Right lobe of liver (tissue), 6 donors: Measurements from ENCODE around the gene CEP192. TPM values are rescaled to one million over a fixed set of nuclear protein-coding genes. Genes with fewer than 3 reads are reported as not detected.
A peak's percentile ranks its signal among the peaks of the same experiment; 100 is the strongest.
"Not testable (repeated sequence)": the region's sequence is repeated elsewhere in the genome, so short reads cannot be mapped to it uniquely, and the experiment has no call there.

Source experiments
- ATAC-seq, 4 donors: fragments of 200-7000 bp; cut with Tn5 transposase; one replicate each; pipeline ENCODE4 v1.9.1; 2020; ENCODE audit warnings: mild to moderate bottlenecking in 4 of 4, moderate library complexity in 4 of 4
- DNase-seq, 3 donors: peaks; one replicate each; pipeline ENCODE4 v3.0.0-alpha.2; 2020
- H3K27ac ChIP-seq, 3 donors: fragments of 200-600 bp; one replicate each; pipeline ENCODE4 v1.8.0; 2022
- H3K27me3 ChIP-seq, 2 donors: fragments of 200-600 bp; one replicate each; pipeline ENCODE4 v1.8.0; 2022
- H3K36me3 ChIP-seq, 4 donors: fragments of 200-600 bp; sonication (generic) in 1 of 4; one replicate each; pipeline versions ENCODE4 v1.5.1 to v1.8.0; 2017 to 2022; ENCODE audit warnings: control low read depth in 1 of 4
- H3K4me1 ChIP-seq, 4 donors: fragments of 200-600 bp; sonication (generic) in 1 of 4; one replicate each; pipeline versions ENCODE4 v1.5.1 to v1.8.0; 2017 to 2022; ENCODE audit warnings: control low read depth in 1 of 4
- H3K4me3 ChIP-seq, 3 donors: fragments of 200-600 bp; one replicate each; pipeline ENCODE4 v1.8.0; 2022
- H3K9me3 ChIP-seq, 4 donors: fragments of 200-600 bp; sonication (generic) in 1 of 4; one replicate each; pipeline versions ENCODE4 v1.5.1 to v1.8.0; 2017 to 2022; ENCODE audit warnings: control low read depth in 1 of 4
- POLR2A ChIP-seq: fragments of 450-650 bp; IDR thresholded peaks from one replicate; pipeline ENCODE4 v1.6.1; 2017; ENCODE audit warnings: antibody characterized with exemption, mild to moderate bottlenecking
- WGBS: methylation state at CpG from one replicate; pipeline ENCODE4 v1.1.6; 2018; ENCODE audit warnings: low coverage, low lambda C conversion rate; ENCODE audit not compliant: insufficient coverage; ENCODE audit errors: missing lambda C conversion rate; 5-methylcytosine and 5-hydroxymethylcytosine counted together
- intact Hi-C, 2 donors: fragments of 100-400 bp; cut with DNase I; formaldehyde crosslinking; loops; one replicate each; pipeline versions ENCODE4 v1.11.2 to v1.14.1; 2022
- total RNA-seq, 6 experiments: library from RNA; depleted of rRNA in 2 of 6; stranded (reverse); fragments of >200 nt in 2 of 6; fragmentation: NEBNext Ultra II Directional in 3 of 6; extraction: Animal tissue kit (Norgen Biotek cat#: 25700) in 3 of 6; gene quantifications; one replicate each; pipeline versions ENCODE4 v1.1.0 to v1.2.4, GENCODE V29; 2016 to 2023
- TF ChIP-seq, protein P1 (sequence below), 4 donors: fragments of 200-600 bp in 3 of 4; fragments of 450-650 bp in 1 of 4; IDR thresholded peaks; one replicate each; pipeline versions ENCODE4 v1.5.1 to v1.8.0; 2016 to 2022; ENCODE audit warnings: antibody characterized with exemption in 4 of 4, mild to moderate bottlenecking in 2 of 4
- donor health status: DM: no; HTN: yes; CAD: no.
- donor health status: DM: no; HTN: no; CAD: no.
- donor health status: DM: no; HTN: no; CAD: no.
- donor health status: DM: no; HTN: yes; CAD: no.
- donor health status: DM: no; HTN: yes; CAD: no.

CEP192 gene
- total RNA-seq, 6 experiments from 2014 or later: 7.5 to 9.1 (median 8.3) TPM

DNA sequence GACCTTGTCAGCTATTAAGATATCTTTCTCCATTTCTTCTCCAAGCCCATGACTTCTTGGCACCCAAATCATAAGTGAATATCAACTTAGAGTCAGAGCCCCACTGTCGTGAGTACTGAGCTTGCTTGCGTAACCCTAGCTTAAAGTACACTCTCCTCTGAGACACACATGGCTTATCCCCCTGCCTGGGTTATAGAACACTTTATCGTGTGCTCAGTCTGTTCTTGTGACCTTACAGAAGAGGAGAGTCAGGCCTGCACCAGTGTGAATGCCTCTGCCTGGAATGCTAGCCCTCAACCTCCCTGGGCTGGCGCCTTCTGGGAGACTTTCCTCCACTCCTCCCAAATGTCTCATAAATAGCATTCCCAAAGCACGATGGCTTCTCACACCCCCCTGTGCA lies 79.3 kb downstream of the CEP192 start:
- 75% methylated on average over 3 of the region's 5 CpGs for WGBS
- no peaks in the 10 kb centered on the region for H3K9me3 ChIP-seq
- no peaks in the 10 kb centered on the region for H3K27me3 ChIP-seq
- intact Hi-C loops: no loop called here
- H3K27ac ChIP-seq: no peak overlapping the region
- H3K36me3 ChIP-seq: peaks cover 3 to 58% (median 10%) of the 10 kb centered on the region in 4 donors
- ATAC-seq: peak in 2 of 4 donors; percentile 13 to 36
- no peak for DNase-seq
- no peak overlapping the region for H3K4me3 ChIP-seq
- no peaks in the 10 kb centered on the region for H3K4me1 ChIP-seq
- TF ChIP-seq, protein P1, sequence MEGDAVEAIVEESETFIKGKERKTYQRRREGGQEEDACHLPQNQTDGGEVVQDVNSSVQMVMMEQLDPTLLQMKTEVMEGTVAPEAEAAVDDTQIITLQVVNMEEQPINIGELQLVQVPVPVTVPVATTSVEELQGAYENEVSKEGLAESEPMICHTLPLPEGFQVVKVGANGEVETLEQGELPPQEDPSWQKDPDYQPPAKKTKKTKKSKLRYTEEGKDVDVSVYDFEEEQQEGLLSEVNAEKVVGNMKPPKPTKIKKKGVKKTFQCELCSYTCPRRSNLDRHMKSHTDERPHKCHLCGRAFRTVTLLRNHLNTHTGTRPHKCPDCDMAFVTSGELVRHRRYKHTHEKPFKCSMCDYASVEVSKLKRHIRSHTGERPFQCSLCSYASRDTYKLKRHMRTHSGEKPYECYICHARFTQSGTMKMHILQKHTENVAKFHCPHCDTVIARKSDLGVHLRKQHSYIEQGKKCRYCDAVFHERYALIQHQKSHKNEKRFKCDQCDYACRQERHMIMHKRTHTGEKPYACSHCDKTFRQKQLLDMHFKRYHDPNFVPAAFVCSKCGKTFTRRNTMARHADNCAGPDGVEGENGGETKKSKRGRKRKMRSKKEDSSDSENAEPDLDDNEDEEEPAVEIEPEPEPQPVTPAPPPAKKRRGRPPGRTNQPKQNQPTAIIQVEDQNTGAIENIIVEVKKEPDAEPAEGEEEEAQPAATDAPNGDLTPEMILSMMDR (IDR thresholded peaks at IDR 0.05): no peak
- TF ChIP-seq POLR2A: no peak

DNA sequence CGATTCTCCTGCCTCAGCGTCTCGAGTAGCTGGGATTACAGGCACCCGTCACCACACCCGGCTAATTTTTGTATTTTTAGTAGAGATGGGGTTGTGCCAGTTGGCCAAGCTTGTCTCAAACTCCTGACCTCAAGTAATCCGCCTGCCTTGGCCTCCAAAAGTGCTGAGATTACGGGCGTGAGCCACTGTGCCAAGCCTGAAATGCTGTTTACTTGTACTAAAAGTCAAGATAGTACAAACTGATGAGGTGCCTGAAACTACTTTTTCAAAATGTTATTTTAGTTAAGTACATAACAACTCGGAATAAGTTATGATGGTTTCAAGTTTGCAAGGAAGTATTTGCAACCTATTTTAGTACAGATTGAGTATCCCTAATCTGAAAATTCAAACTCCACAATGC lies 85.7 kb downstream of the CEP192 start:
- no peak overlapping the region for H3K4me3 ChIP-seq
- DNase-seq (no peak), ATAC-seq (no peak)
- no peaks in the 10 kb centered on the region for H3K4me1 ChIP-seq
- peaks cover 0 to 16% (median 4%) of the 10 kb centered on the region in 4 donors for H3K36me3 ChIP-seq
- WGBS: 74% methylated on average over 7 of the region's 9 CpGs
- intact Hi-C loops: no loop called here
- no peaks in the 10 kb centered on the region for H3K9me3 ChIP-seq
- H3K27me3 ChIP-seq: no peaks in the 10 kb centered on the region
- no peak overlapping the region for H3K27ac ChIP-seq
- TF ChIP-seq, protein P1 (IDR thresholded peaks at IDR 0.05): no peak
- TF ChIP-seq POLR2A: no peak

DNA sequence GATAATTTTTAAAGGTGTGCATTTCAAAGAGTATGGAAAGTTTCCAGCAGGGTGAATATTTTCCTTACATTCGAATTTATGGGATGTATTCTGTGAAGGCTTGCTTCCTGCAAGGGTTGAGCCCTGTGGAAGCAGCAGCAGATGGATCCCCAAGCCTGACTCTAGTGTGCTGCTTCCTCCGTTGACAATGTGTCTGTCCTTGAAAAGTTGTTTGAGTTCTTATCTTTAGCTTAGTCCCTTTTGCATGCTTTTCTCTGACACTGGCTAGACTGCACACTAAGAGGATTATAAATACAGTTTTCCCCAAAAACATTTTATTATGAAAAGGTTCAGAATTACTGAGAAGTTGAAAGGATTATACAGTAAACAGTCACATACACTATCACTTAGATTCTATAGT lies 86.3 kb downstream of the CEP192 start:
- no peak for DNase-seq
- Histone ChIP-seq H3K4me1 (no peaks in the 10 kb centered on the region), H3K9me3 (no peaks in the 10 kb centered on the region), H3K27ac (no peak overlapping the region), H3K36me3 (peaks cover 0 to 12% (median 4%) of the 10 kb centered on the region in 4 donors), H3K4me3 (no peak overlapping the region), H3K27me3 (no peaks in the 10 kb centered on the region)
- WGBS: 75% methylated on average over 2 of the region's 2 CpGs
- intact Hi-C loops: no loop called here
- no peak for ATAC-seq
- TF ChIP-seq, protein P1 (IDR thresholded peaks at IDR 0.05): no peak
- TF ChIP-seq POLR2A: no peak

DNA sequence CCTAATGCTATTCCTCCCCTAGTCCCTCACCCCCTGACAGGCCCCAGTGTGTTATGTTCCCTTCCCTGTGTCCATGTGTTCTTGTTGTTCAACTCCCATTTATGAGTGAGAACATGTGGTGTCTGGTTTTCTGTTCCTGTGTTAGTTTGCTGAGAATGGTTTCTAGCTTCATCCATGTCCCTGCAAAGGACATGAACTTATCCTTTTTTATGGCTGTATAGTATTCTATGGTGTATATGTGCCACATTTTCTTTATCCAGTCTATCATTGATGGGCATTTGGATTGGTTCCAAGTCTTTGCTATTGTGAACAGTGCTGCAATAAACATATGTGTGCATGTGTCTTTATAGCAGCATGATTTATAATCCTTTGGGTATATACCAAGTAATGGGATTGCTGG lies 86.9 kb downstream of the CEP192 start:
- intact Hi-C loops, H3K27ac ChIP-seq, H3K9me3 ChIP-seq, H3K4me1 ChIP-seq, H3K36me3 ChIP-seq, H3K4me3 ChIP-seq, H3K27me3 ChIP-seq, ATAC-seq, DNase-seq: not testable (repeated sequence)

DNA sequence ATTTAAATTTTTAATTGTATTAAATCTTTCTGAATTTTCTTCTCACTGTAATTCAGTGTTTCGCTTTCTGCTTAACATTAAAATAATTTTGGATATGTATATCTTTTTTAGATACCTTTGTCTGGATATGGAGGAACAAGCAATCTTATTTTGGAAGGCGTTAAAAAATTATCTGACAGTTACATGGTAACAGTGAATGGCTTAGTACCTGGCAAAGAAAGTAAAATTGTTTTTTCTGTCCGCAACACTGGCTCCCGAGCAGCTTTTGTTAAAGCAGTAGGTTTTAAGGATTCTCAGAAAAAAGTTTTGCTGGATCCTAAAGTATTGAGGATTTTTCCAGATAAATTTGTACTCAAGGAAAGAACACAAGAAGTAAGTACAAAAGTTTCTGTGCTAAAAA lies 95.7 kb downstream of the CEP192 start:
- no peak overlapping the region for H3K27ac ChIP-seq
- H3K36me3 ChIP-seq: peaks cover 0 to 13% (median 0%) of the 10 kb centered on the region in 4 donors
- H3K27me3 ChIP-seq: no peaks in the 10 kb centered on the region
- ATAC-seq (no peak), DNase-seq (no peak)
- TF ChIP-seq POLR2A: no peak
- TF ChIP-seq, protein P1 (IDR thresholded peaks at IDR 0.05): no peak
- 97% methylated on average over 4 of the region's 4 CpGs for WGBS
- no peaks in the 10 kb centered on the region for H3K4me1 ChIP-seq
- H3K9me3 ChIP-seq: no peaks in the 10 kb centered on the region
- no peak overlapping the region for H3K4me3 ChIP-seq
- intact Hi-C loops: no loop called here
